ENCODE measurements around the gene PDE6A. TPM values are rescaled to one million over a fixed set of nuclear protein-coding genes. Genes with fewer than 3 reads are reported as not detected.
A peak's percentile ranks its signal among the peaks of the same experiment; 100 is the strongest.

Gene PDE6A
- total and polyA plus RNA-seq, 9 of the 15 experiments (the other 6 are each of a cell fraction or from before 2014, with no cell fraction given), result 0.01 to 0.04 (median 0.01) TPM; not detected in 6

- 0 out of 2 replicates have a peak, but pooled peaks have one; percentile 32 for TF ChIP-seq LCOR (CRISPR knock-in tag; IDR thresholded peaks at IDR 0.05)
These were observed 1.8 kb downstream of the PDE6A start (continued) for GRCh38 chr5:149942741-149943169.

GRCh38 chr5:149942199-149942598, 2.4 kb downstream of the PDE6A start:
- no peaks in the 10 kb centered on the region for H3K9me1 ChIP-seq (ENCODE audit: control insufficient read depth, insufficient read depth, low read length)
- no peak for DNase-seq (ENCODE audit: extremely low read depth in 1 of 4, low spot score in 3 of 4)
- 76% methylated on average over 2 of the region's 2 CpGs for WGBS (ENCODE audit: insufficient coverage, low coverage, missing lambda C conversion rate)
- no peak overlapping the region for H3K27ac ChIP-seq (ENCODE audit: extremely low read depth, low read depth, low read length)
- no peaks in the 10 kb centered on the region; the same call in 1 of the 3 replicates for H3K36me3 ChIP-seq (ENCODE audit: control insufficient read depth, insufficient read depth, low read length)
- ATAC-seq, result peak; percentile 35; the same call in 2 of the 3 replicates
- H4K20me1 ChIP-seq (replicated peaks; ENCODE audit: control insufficient read depth, insufficient read depth, low read length), result no peaks in the 10 kb centered on the region
- BruUV-seq (replicated peaks), result no TSS peak
- H3K79me2 ChIP-seq (ENCODE audit: control insufficient read depth, insufficient read depth, low read length), result no peaks in the 10 kb centered on the region
- intact Hi-C loops (cut with micrococcal nuclease) (no loop called here), in situ Hi-C loops (cut with MboI) (no loop called here)
- no peak overlapping the region for H2AFZ ChIP-seq (ENCODE audit: low read depth, low read length)
- ChIA-PET POLR2A (interaction anchor here (0.6 to 0.8 kb wide), 2 partner anchors 12 to 34 kb away, joined by 3 to 4 read pairs; no protein-coding TSS in a partner anchor), CTCF (ENCODE audit: low intra/inter-chr PET ratio) (no interaction called here)
- TF ChIP-seq ZNF143 (CRISPR knock-in tag; IDR thresholded peaks at IDR 0.05) (0 out of 2 replicates have a peak, but pooled peaks have one; percentile 17), CHCHD3 (CRISPR knock-in tag; IDR thresholded peaks at IDR 0.05) (no peak), PTRF (tag; IDR thresholded peaks at IDR 0.05) (0 out of 2 replicates have a peak, but pooled peaks have one; percentile 17)
- no peaks in the 10 kb centered on the region for H3K9me3 ChIP-seq (replicated peaks; ENCODE audit: control insufficient read depth, insufficient read depth, low read depth, low read length)
- no peak for FAIRE-seq
- H3K4me2 ChIP-seq (ENCODE audit: insufficient read depth, low read length), result no peak overlapping the region
- H3K27me3 ChIP-seq (ENCODE audit: control insufficient read depth in 2 of 2, insufficient read depth in 2 of 2, low read length in 2 of 2), result no peaks in the 10 kb centered on the region
- H3K9ac ChIP-seq (ENCODE audit: insufficient read depth in 1 of 2, low read depth in 2 of 2, low read length in 2 of 2), result no peak overlapping the region
- H3K4me3 ChIP-seq, result no peak overlapping the region
- peaks cover 29 to 56% of the 10 kb centered on the region in 2 experiments for H3K4me1 ChIP-seq (replicated peaks in 1 of 2; ENCODE audit: control insufficient read depth in 2 of 2, insufficient read depth in 2 of 2, low read length in 2 of 2)

DNA sequence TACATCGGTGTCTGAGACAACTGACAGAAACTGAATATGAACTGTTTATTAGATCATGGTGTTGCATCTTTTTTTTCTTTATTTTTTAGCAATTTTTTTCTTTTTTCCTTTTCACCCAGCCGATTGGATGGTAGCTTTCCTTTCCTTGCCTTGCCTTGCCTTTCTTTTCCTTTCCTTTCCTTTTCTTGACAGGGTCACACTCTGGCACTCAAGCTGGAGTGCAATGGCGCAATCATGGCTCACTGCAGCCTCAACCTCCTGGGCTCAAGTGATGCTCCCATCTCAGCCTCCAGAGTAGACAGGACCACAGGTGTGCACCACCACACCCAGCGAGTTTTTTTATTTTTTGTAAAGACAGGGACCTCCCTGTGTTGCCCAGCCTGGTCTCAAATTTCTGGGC, 2.8 kb downstream of the PDE6A start:
- Histone ChIP-seq H3K4me2 (ENCODE audit: insufficient read depth, low read length) (no peak overlapping the region), H3K4me1 (replicated peaks in 1 of 2; ENCODE audit: control insufficient read depth in 2 of 2, insufficient read depth in 2 of 2, low read length in 2 of 2) (peaks cover 29 to 59% of the 10 kb centered on the region in 2 experiments), H4K20me1 (replicated peaks; ENCODE audit: control insufficient read depth, insufficient read depth, low read length) (no peaks in the 10 kb centered on the region), H3K9me1 (ENCODE audit: control insufficient read depth, insufficient read depth, low read length) (no peaks in the 10 kb centered on the region), H3K79me2 (ENCODE audit: control insufficient read depth, insufficient read depth, low read length) (no peaks in the 10 kb centered on the region), H3K4me3 (no peak overlapping the region), H3K27me3 (ENCODE audit: control insufficient read depth in 2 of 2, insufficient read depth in 2 of 2, low read length in 2 of 2) (no peaks in the 10 kb centered on the region), H3K27ac (ENCODE audit: extremely low read depth, low read depth, low read length) (no peak overlapping the region), H3K9me3 (replicated peaks; ENCODE audit: control insufficient read depth, insufficient read depth, low read depth, low read length) (no peaks in the 10 kb centered on the region), H3K9ac (ENCODE audit: insufficient read depth in 1 of 2, low read depth in 2 of 2, low read length in 2 of 2) (no peak overlapping the region), H3K36me3 (ENCODE audit: control insufficient read depth, insufficient read depth, low read length) (no peaks in the 10 kb centered on the region; the same call in 1 of the 3 replicates), H2AFZ (ENCODE audit: low read depth, low read length) (no peak overlapping the region)
- no peak for ATAC-seq
- no TSS peak for BruUV-seq (replicated peaks)
- POLR2A ChIA-PET, result interaction anchor here (0.6 to 3.0 kb wide), 3 partner anchors 10 to 34 kb away, joined by 3 to 12 read pairs (median 4); no protein-coding TSS in a partner anchor
- in situ Hi-C loops (cut with MboI) (no loop called here), intact Hi-C loops (cut with micrococcal nuclease) (no loop called here)
- no peak for FAIRE-seq
- WGBS (ENCODE audit: insufficient coverage, low coverage, missing lambda C conversion rate), result 90% methylated on average over 4 of the region's 4 CpGs
- DNase-seq (ENCODE audit: extremely low read depth in 1 of 4, low spot score in 3 of 4), result no peak
- CTCF ChIA-PET (ENCODE audit: low intra/inter-chr PET ratio), result no interaction called here
- TF ChIP-seq ETV6 (IDR thresholded peaks at IDR 0.05; ENCODE audit: borderline replicate concordance in 1 of 2, low read depth in 2 of 2, low read length in 1 of 2), result no peak
- TF ChIP-seq ETV6 (CRISPR knock-in tag; IDR thresholded peaks at IDR 0.05; ENCODE audit: borderline replicate concordance), result no peak
- peak; percentile 65 for TF ChIP-seq ZNF512 (tag; IDR thresholded peaks at IDR 0.05)
- TF ChIP-seq CEBPB (tag; IDR thresholded peaks at IDR 0.05), result peak; percentile 59
